Upper lobe of right lung (tissue), 1 donor: ENCODE data around the gene HEG1. TPM values are rescaled to one million over a fixed set of nuclear protein-coding genes. Genes with fewer than 3 reads are reported as not detected.
"Not testable (repeated sequence)": the region's sequence is repeated elsewhere in the genome, so short reads cannot be mapped to it uniquely, and the experiment has no call there.

ENCODE experiments used
- ATAC-seq: fragments of 200-7000 bp; cut with Tn5 transposase; one replicate; pipeline ENCODE4 v1.9.1; 2020; ENCODE audit warnings: mild to moderate bottlenecking, moderate library complexity
- DNase-seq: peaks from one replicate; pipeline ENCODE4 v3.0.0-alpha.2; 2020
- H3K27ac ChIP-seq: fragments of 200-600 bp; one replicate; pipeline ENCODE4 v1.8.0; 2022
- H3K27me3 ChIP-seq: fragments of 200-600 bp; one replicate; pipeline ENCODE4 v1.8.0; 2022; ENCODE audit warnings: mild to moderate bottlenecking
- H3K36me3 ChIP-seq: fragments of 200-600 bp; one replicate; pipeline ENCODE4 v1.8.0; 2022
- H3K4me1 ChIP-seq: fragments of 200-600 bp; one replicate; pipeline ENCODE4 v1.8.0; 2022
- H3K4me3 ChIP-seq: fragments of 200-600 bp; one replicate; pipeline ENCODE4 v1.8.0; 2022; ENCODE audit warnings: mild to moderate bottlenecking
- H3K9me3 ChIP-seq: fragments of 200-600 bp; one replicate; pipeline ENCODE4 v1.8.0; 2022
- CTCF ChIP-seq: fragments of 200-600 bp; IDR thresholded peaks from one replicate; pipeline ENCODE4 v1.8.0; 2022; ENCODE audit warnings: antibody characterized with exemption
- intact Hi-C: fragments of 100-400 bp; cut with DNase I; formaldehyde crosslinking; loops from one replicate; pipeline ENCODE4 v1.11.0; 2022
- total RNA-seq: library from RNA; stranded (reverse); fragmentation: NEBNext Ultra II Directional; extraction: Animal tissue kit (Norgen Biotek cat#: 25700); gene quantifications from one replicate; pipeline ENCODE4 v1.2.1, GENCODE V29; 2021
- donor health status: DM: no; HTN: yes; CAD: no; lungs with severe emphysema.

HEG1 gene
- total RNA-seq, 1 donor from 2014 or later, result 234 TPM

GRCh38 chr3:125083776-125084175, 28.0 kb upstream of the HEG1 start:
- ATAC-seq (peak; percentile 22), DNase-seq (no peak)
- no peak for TF ChIP-seq CTCF
- no peak overlapping the region for H3K27ac ChIP-seq
- H3K9me3 ChIP-seq, result no peaks in the 10 kb centered on the region
- H3K27me3 ChIP-seq, result no peaks in the 10 kb centered on the region
- H3K36me3 ChIP-seq, result no peaks in the 10 kb centered on the region
- no peak overlapping the region for H3K4me3 ChIP-seq
- intact Hi-C loops, result no loop called here
- H3K4me1 ChIP-seq, result no peaks in the 10 kb centered on the region

- H3K9me3 ChIP-seq, H3K4me3 ChIP-seq, intact Hi-C loops, H3K27ac ChIP-seq, H3K36me3 ChIP-seq, H3K27me3 ChIP-seq, H3K4me1 ChIP-seq, DNase-seq: not testable (repeated sequence)
- ATAC-seq, result peak; percentile 22
Measured at GRCh38 chr3:125082339-125082738, 26.5 kb upstream of the HEG1 start.

GRCh38 chr3:125080077-125080476, 24.3 kb upstream of the HEG1 start:
- no peak overlapping the region for H3K4me3 ChIP-seq
- DNase-seq (no peak), ATAC-seq (no peak)
- no peaks in the 10 kb centered on the region for H3K27me3 ChIP-seq
- no peaks in the 10 kb centered on the region for H3K9me3 ChIP-seq
- intact Hi-C loops, result no loop called here
- no peaks in the 10 kb centered on the region for H3K36me3 ChIP-seq
- H3K4me1 ChIP-seq, result no peaks in the 10 kb centered on the region
- TF ChIP-seq CTCF, result no peak
- H3K27ac ChIP-seq, result no peak overlapping the region

GRCh38 chr3:125079675-125080045, 23.9 kb upstream of the HEG1 start:
- H3K9me3 ChIP-seq, result no peaks in the 10 kb centered on the region
- intact Hi-C loops, result no loop called here
- H3K36me3 ChIP-seq, result no peaks in the 10 kb centered on the region
- no peak for TF ChIP-seq CTCF
- H3K4me3 ChIP-seq, result no peak overlapping the region
- DNase-seq (no peak), ATAC-seq (no peak)
- no peaks in the 10 kb centered on the region for H3K4me1 ChIP-seq
- H3K27me3 ChIP-seq, result no peaks in the 10 kb centered on the region
- H3K27ac ChIP-seq, result no peak overlapping the region

- no peak for ATAC-seq
- no peaks in the 10 kb centered on the region for H3K9me3 ChIP-seq
- TF ChIP-seq CTCF, result no peak
- no peak for DNase-seq
- no peak overlapping the region for H3K27ac ChIP-seq
- intact Hi-C loops, result no loop called here
- H3K27me3 ChIP-seq, result no peaks in the 10 kb centered on the region
- no peaks in the 10 kb centered on the region for H3K36me3 ChIP-seq
- no peak overlapping the region for H3K4me3 ChIP-seq
- H3K4me1 ChIP-seq, result no peaks in the 10 kb centered on the region
Measured at GRCh38 chr3:125078951-125079674, 23.3 kb upstream of the HEG1 start.

GRCh38 chr3:125077864-125078263, 22.1 kb upstream of the HEG1 start:
- no peak overlapping the region for H3K27ac ChIP-seq
- no peak for DNase-seq
- no peak for TF ChIP-seq CTCF
- no peak for ATAC-seq
- H3K27me3 ChIP-seq, result no peaks in the 10 kb centered on the region
- H3K36me3 ChIP-seq, result no peaks in the 10 kb centered on the region
- H3K9me3 ChIP-seq, result no peaks in the 10 kb centered on the region
- H3K4me1 ChIP-seq, result no peaks in the 10 kb centered on the region
- intact Hi-C loops, result no loop called here
- no peak overlapping the region for H3K4me3 ChIP-seq
